Motor neuron (in vitro differentiated cells): ENCODE data around the gene VPREB1. TPM values are rescaled to one million over a fixed set of nuclear protein-coding genes. Genes with fewer than 3 reads are reported as not detected.
"Not testable (repeated sequence)": the region's sequence is repeated elsewhere in the genome, so short reads cannot be mapped to it uniquely, and the experiment has no call there.

Source experiments
- ATAC-seq, 8 experiments: fragments of 200-7000 bp; cut with Tn5 transposase; replicated peaks in 6 of 8; 2 replicates each; pipeline ENCODE4 v1.8.0; 2021; ENCODE audit warnings: mild to moderate bottlenecking in 8 of 8, moderate library complexity in 8 of 8
- H3K27ac ChIP-seq, 2 donors: fragments of 250-450 bp; sonication (Bioruptor Pico); 2 replicates each; pipeline ENCODE4 v1.9.0; 2021; ENCODE audit warnings: antibody characterized with exemption in 2 of 2, mild to moderate bottlenecking in 2 of 2, moderate library complexity in 1 of 2
- H3K4me1 ChIP-seq, 2 donors: fragments of 250-450 bp; sonication (Bioruptor Pico); replicated peaks in 1 of 2; 2 replicates each; pipeline ENCODE4 v1.6.1; 2021; ENCODE audit warnings: antibody characterized with exemption in 2 of 2, mild to moderate bottlenecking in 2 of 2, moderate library complexity in 1 of 2
- H3K4me3 ChIP-seq, 5 donors: fragments of 250-450 bp; sonication (Bioruptor Pico); 2 replicates each; pipeline ENCODE4 v1.9.0; 2021; ENCODE audit warnings: antibody characterized with exemption in 5 of 5, mild to moderate bottlenecking in 5 of 5, moderate library complexity in 4 of 5
- WGBS, 10 experiments: fragments of 450-650 bp; shearing (Covaris generic); methylation state at CpG; one replicate each; pipeline ENCODE4 v1.0.0; 2022; 5-methylcytosine and 5-hydroxymethylcytosine counted together
- in situ Hi-C, 9 experiments: fragments of 400-800 bp; cut with MboI; loops; one replicate each; pipeline ENCODE4 v1.15.0; 2021; ENCODE audit warnings: low sequenced_read_pairs in 9 of 9, low pct_unique_long_range_greater_than_20kb in 2 of 9; ENCODE audit not compliant: unreplicated experiment in 9 of 9
- total RNA-seq, 8 experiments: library from RNA; unstranded; fragments of 300-600 nt; gene quantifications; 2 replicates each; pipeline versions ENCODE4 v1.2.3 to v1.2.4, GENCODE V29; 2022

Gene VPREB1
- total RNA-seq, 8 experiments from 2014 or later = not detected

GRCh38 chr22:22218302-22218701 lies 26.3 kb upstream of the VPREB1 start:
- no peak for ATAC-seq
- 0 to 90% (median 32%) methylated on average over 1 to 4 of the region's 4 CpGs for WGBS, 10 experiments
- in situ Hi-C loops = loop anchor here in 2 of 9 experiments (25.0 kb wide), 1 partner anchor 119 kb away; no protein-coding TSS in a partner anchor
- no peaks in the 10 kb centered on the region for H3K4me1 ChIP-seq
- H3K4me3 ChIP-seq = no peak overlapping the region
- H3K27ac ChIP-seq = no peak overlapping the region

- 0 to 100% (median 67%) methylated on average over 1 to 4 of the region's 6 CpGs; no CpG with 5 or more reads in 3 of the 10 experiments for WGBS, 10 experiments
- no peak overlapping the region for H3K4me3 ChIP-seq
- no peaks in the 10 kb centered on the region for H3K4me1 ChIP-seq
- H3K27ac ChIP-seq = no peak overlapping the region
- in situ Hi-C loops = loop anchor here in 2 of 9 experiments (25.0 kb wide), 1 partner anchor 118 kb away; no protein-coding TSS in a partner anchor
- ATAC-seq = no peak
Measured at GRCh38 chr22:22219140-22219996, 25.2 kb upstream of the VPREB1 start.

GRCh38 chr22:22221043-22221442 lies 23.5 kb upstream of the VPREB1 start:
- not testable (repeated sequence) for H3K27ac ChIP-seq, H3K4me3 ChIP-seq, H3K4me1 ChIP-seq, ATAC-seq
- in situ Hi-C loops = loop anchor here in 2 of 9 experiments (25.0 kb wide), 1 partner anchor 116 kb away; no protein-coding TSS in a partner anchor
- WGBS, 10 experiments = no CpG with 5 or more reads among the region's 7 CpGs

- WGBS, 10 experiments = 0 to 84% (median 40%) methylated on average over 1 to 6 of the region's 6 CpGs; no CpG with 5 or more reads in 1 of the 10 experiments
- no peaks in the 10 kb centered on the region for H3K4me1 ChIP-seq
- in situ Hi-C loops = no loop called here
- no peak overlapping the region for H3K4me3 ChIP-seq
- ATAC-seq = no peak
- no peak overlapping the region for H3K27ac ChIP-seq
Measured at GRCh38 chr22:22226448-22227187, 18.0 kb upstream of the VPREB1 start.

- in situ Hi-C loops = no loop called here
- H3K27ac ChIP-seq = no peak overlapping the region
- WGBS, 10 experiments = 60 to 93% (median 81%) methylated on average over 1 to 4 of the region's 6 CpGs; no CpG with 5 or more reads in 5 of the 10 experiments
- ATAC-seq = no peak
- no peaks in the 10 kb centered on the region for H3K4me1 ChIP-seq
- no peak overlapping the region for H3K4me3 ChIP-seq
Measured at GRCh38 chr22:22228421-22228820, 16.2 kb upstream of the VPREB1 start.

- no peak for ATAC-seq
- H3K27ac ChIP-seq = no peak overlapping the region
- in situ Hi-C loops = no loop called here
- H3K4me3 ChIP-seq = no peak overlapping the region
- WGBS, 10 experiments = 0 to 100% (median 58%) methylated on average over 1 to 5 of the region's 8 CpGs; no CpG with 5 or more reads in 2 of the 10 experiments
- H3K4me1 ChIP-seq = no peaks in the 10 kb centered on the region
Measured at GRCh38 chr22:22228921-22229320, 15.7 kb upstream of the VPREB1 start.

GRCh38 chr22:22229683-22230420 lies 14.7 kb upstream of the VPREB1 start:
- no peak for ATAC-seq
- Histone ChIP-seq H3K4me3 (no peak overlapping the region), H3K27ac (no peak overlapping the region), H3K4me1 (no peaks in the 10 kb centered on the region)
- in situ Hi-C loops = no loop called here
- 0 to 71% (median 37%) methylated on average over 1 to 5 of the region's 6 CpGs; no CpG with 5 or more reads in 2 of the 10 experiments for WGBS, 10 experiments

GRCh38 chr22:22230438-22230837 lies 14.1 kb upstream of the VPREB1 start:
- Histone ChIP-seq H3K4me1 (no peaks in the 10 kb centered on the region), H3K4me3 (no peak overlapping the region), H3K27ac (no peak overlapping the region)
- WGBS, 10 experiments = 35 to 90% (median 63%) methylated on average over 2 to 7 of the region's 9 CpGs; no CpG with 5 or more reads in 4 of the 10 experiments
- ATAC-seq = no peak
- in situ Hi-C loops = no loop called here

GRCh38 chr22:22233081-22233480 lies 11.5 kb upstream of the VPREB1 start:
- no peak for ATAC-seq

GRCh38 chr22:22235558-22235957 lies 9.0 kb upstream of the VPREB1 start:
- 0 to 40% (median 11%) methylated on average over 1 to 2 of the region's 2 CpGs; no CpG with 5 or more reads in 4 of the 10 experiments for WGBS, 10 experiments
- in situ Hi-C loops = no loop called here
- Histone ChIP-seq H3K4me3 (no peak overlapping the region), H3K27ac (no peak overlapping the region), H3K4me1 (no peaks in the 10 kb centered on the region)
- peak in 1 of 8 experiments; percentile 43 for ATAC-seq

More at GRCh38 chr22:22233081-22233480, 11.5 kb upstream of the VPREB1 start:
- Histone ChIP-seq H3K4me3 (no peak overlapping the region), H3K4me1 (no peaks in the 10 kb centered on the region), H3K27ac (no peak overlapping the region)
- WGBS, 10 experiments = 0 to 100% (median 52%) methylated on average over 1 to 5 of the region's 5 CpGs; no CpG with 5 or more reads in 1 of the 10 experiments
- in situ Hi-C loops = no loop called here

GRCh38 chr22:22237521-22237920 lies 7.1 kb upstream of the VPREB1 start:
- no peak overlapping the region for H3K4me3 ChIP-seq
- ATAC-seq = no peak
- WGBS, 10 experiments = 38 to 86% (median 61%) methylated on average over 1 to 4 of the region's 4 CpGs; no CpG with 5 or more reads in 2 of the 10 experiments
- no peak overlapping the region for H3K27ac ChIP-seq
- no peaks in the 10 kb centered on the region for H3K4me1 ChIP-seq
- in situ Hi-C loops = no loop called here

- no peak overlapping the region for H3K4me3 ChIP-seq
- no peak overlapping the region for H3K27ac ChIP-seq
- no peak for ATAC-seq
- H3K4me1 ChIP-seq = no peaks in the 10 kb centered on the region
- in situ Hi-C loops = no loop called here
- 36 to 84% (median 60%) methylated on average over 1 to 10 of the region's 13 CpGs; no CpG with 5 or more reads in 1 of the 10 experiments for WGBS, 10 experiments
Measured at GRCh38 chr22:22239311-22239939, 5.2 kb upstream of the VPREB1 start.
